ENCODE results near the gene STX18. TPM values are rescaled to one million over a fixed set of nuclear protein-coding genes. Genes with fewer than 3 reads are reported as not detected.

Gene STX18
- total RNA-seq, 1 donor from 2014 or later: 24.0 TPM

DNA sequence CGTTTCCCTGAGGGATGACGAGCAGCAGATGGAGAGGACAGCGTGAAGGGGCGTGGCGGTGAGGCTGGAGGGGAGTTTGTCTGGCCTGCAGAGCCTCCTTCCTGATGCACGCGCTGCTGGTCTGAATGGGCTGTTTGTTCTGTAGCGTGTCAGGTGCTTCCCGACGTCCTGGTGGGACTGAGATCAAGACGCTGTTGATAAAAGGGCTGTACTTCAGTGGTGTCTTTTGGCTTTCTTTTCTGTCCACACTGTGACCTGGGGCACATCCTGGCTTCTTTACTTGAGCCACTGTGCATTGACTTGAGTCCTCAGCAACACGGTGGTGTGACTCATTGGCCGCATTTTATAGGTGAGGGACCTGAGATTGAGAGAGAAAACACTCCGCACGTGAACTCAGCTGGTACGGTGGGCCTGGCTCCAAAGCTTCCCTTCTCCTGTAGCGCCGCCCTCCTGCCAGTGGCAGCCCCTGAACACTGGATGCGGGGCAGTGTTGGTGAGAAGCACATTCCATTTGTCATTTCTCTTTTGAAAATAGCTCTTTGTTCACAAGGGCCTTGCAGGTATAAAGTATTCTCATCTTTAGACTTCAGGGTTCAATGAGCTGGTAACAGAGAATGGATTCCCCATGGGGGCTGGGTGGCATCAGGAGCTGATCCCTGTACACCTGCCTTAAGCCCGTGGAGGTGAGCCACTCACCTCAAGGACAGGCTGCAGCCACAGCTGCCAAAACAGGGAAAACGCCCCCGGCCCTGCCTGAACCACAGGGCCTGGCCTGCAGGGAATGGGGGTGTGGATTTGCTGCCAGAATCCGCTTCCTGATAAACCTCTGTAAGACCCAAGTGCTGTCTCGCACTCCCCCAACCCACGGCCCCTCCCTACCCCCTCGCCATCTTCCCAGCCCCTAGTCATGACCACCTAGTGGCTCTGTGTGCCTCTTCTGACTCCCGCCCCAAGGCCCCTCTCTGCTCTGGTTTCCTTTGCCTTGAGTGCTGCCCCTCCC is 125.7 kb downstream of the STX18 start:
- TF ChIP-seq EZH2 (IDR thresholded peaks at IDR 0.05; ENCODE audit: insufficient read depth, low read length) (no peak), CTCF (IDR thresholded peaks at IDR 0.05; ENCODE audit: insufficient read depth, low read depth, low read length) (no peak)
- H3K9me3 ChIP-seq (ENCODE audit: insufficient read depth, low read depth, low read length): no peaks in the 10 kb centered on the region
- H2AFZ ChIP-seq (ENCODE audit: low read depth, low read length): no peak overlapping the region
- H3K4me1 ChIP-seq (ENCODE audit: insufficient read depth, low read length): no peaks in the 10 kb centered on the region
- FAIRE-seq (no peak), DNase-seq (ENCODE audit: low read depth) (no peak)
- Mint-ChIP-seq H3K36me3 (ENCODE audit: low read depth, unreplicated experiment) (peaks cover 19% of the 10 kb centered on the region), H3K4me3 (ENCODE audit: unreplicated experiment) (no peak overlapping the region), H3K4me1 (ENCODE audit: low read depth, unreplicated experiment) (no peaks in the 10 kb centered on the region), H3K27me3 (ENCODE audit: low read depth, unreplicated experiment) (peaks cover 3% of the 10 kb centered on the region), H3K9me3 (ENCODE audit: unreplicated experiment) (peaks cover 3% of the 10 kb centered on the region), H3K27ac (ENCODE audit: unreplicated experiment) (no peak overlapping the region)
- no peaks in the 10 kb centered on the region for H3K27me3 ChIP-seq (ENCODE audit: insufficient read depth, low read length)
- no peak overlapping the region for H3K4me2 ChIP-seq (ENCODE audit: low read length)
- H3K79me2 ChIP-seq (ENCODE audit: insufficient read depth, low read length): no peaks in the 10 kb centered on the region
- peaks cover 14% of the 10 kb centered on the region for H3K36me3 ChIP-seq (ENCODE audit: insufficient read depth, low read length)
- H4K20me1 ChIP-seq (ENCODE audit: insufficient read depth, low read length): no peaks in the 10 kb centered on the region
- H3K9ac ChIP-seq (ENCODE audit: low read length): no peak overlapping the region
- H3K27ac ChIP-seq (ENCODE audit: low read depth, low read length): no peak overlapping the region
- H3K4me3 ChIP-seq (ENCODE audit: insufficient read depth, low read depth, low read length): no peak overlapping the region

GRCh38 chr4:4415107-4415805 is 126.6 kb downstream of the STX18 start:
- peaks cover 17% of the 10 kb centered on the region for H3K36me3 Mint-ChIP-seq (ENCODE audit: low read depth, unreplicated experiment)
- no peaks in the 10 kb centered on the region for H4K20me1 ChIP-seq (ENCODE audit: insufficient read depth, low read length)
- H2AFZ ChIP-seq (ENCODE audit: low read depth, low read length): no peak overlapping the region
- no peaks in the 10 kb centered on the region for H3K79me2 ChIP-seq (ENCODE audit: insufficient read depth, low read length)
- no peak overlapping the region for H3K4me3 ChIP-seq (ENCODE audit: insufficient read depth, low read depth, low read length)
- H3K27me3 Mint-ChIP-seq (ENCODE audit: low read depth, unreplicated experiment): peaks cover 3% of the 10 kb centered on the region
- peaks cover 7% of the 10 kb centered on the region for H3K36me3 ChIP-seq (ENCODE audit: insufficient read depth, low read length)
- FAIRE-seq: no peak
- no peak overlapping the region for H3K4me2 ChIP-seq (ENCODE audit: low read length)
- no peak overlapping the region for H3K27ac Mint-ChIP-seq (ENCODE audit: unreplicated experiment)
- no peaks in the 10 kb centered on the region for H3K4me1 ChIP-seq (ENCODE audit: insufficient read depth, low read length)
- no peak overlapping the region for H3K9ac ChIP-seq (ENCODE audit: low read length)
- peaks cover 3% of the 10 kb centered on the region for H3K9me3 Mint-ChIP-seq (ENCODE audit: unreplicated experiment)
- DNase-seq (ENCODE audit: low read depth): no peak
- no peaks in the 10 kb centered on the region for H3K27me3 ChIP-seq (ENCODE audit: insufficient read depth, low read length)
- H3K4me1 Mint-ChIP-seq (ENCODE audit: low read depth, unreplicated experiment): no peaks in the 10 kb centered on the region
- no peaks in the 10 kb centered on the region for H3K9me3 ChIP-seq (ENCODE audit: insufficient read depth, low read depth, low read length)
- TF ChIP-seq EZH2 (IDR thresholded peaks at IDR 0.05; ENCODE audit: insufficient read depth, low read length) (no peak), CTCF (IDR thresholded peaks at IDR 0.05; ENCODE audit: insufficient read depth, low read depth, low read length) (no peak)
- no peak overlapping the region for H3K4me3 Mint-ChIP-seq (ENCODE audit: unreplicated experiment)
- no peak overlapping the region for H3K27ac ChIP-seq (ENCODE audit: low read depth, low read length)

Measured in astrocyte (in vitro differentiated cells and primary cell).